GM12892 (cell line): Measurements from ENCODE around the gene KRT20.

ENCODE experiments used
- POLR2A ChIP-seq: IDR thresholded peaks from 2 replicates; pipeline ENCODE4 v1.6.1; 2011; ENCODE audit warnings: low read depth, low read length, control low read depth
- POLR2AphosphoS5 ChIP-seq: IDR thresholded peaks from 2 replicates; pipeline ENCODE4 v1.6.1; 2011; ENCODE audit warnings: low read depth, low read length, control low read depth

DNA sequence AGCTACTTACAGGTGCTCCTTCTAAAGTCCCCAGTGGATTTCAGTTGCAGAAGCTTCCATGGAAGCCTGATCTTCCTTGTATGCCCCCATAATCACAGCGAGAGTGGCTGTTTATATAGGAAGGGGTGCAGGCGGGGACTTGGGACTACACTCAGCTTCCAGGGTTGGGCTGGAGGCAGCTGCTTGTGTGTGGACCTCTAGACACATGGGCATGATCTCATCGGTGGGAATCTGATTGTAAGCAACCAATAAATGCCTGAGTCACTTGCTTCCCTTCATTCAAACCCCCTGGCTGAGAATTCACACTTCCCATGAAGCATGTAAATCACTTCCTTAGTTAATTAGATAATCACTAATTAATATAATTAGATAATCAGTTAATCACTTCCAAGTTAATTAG, 1.0 kb upstream of the KRT20 start:
- no peak for TF ChIP-seq POLR2AphosphoS5
- no peak for TF ChIP-seq POLR2A
